ENCODE measurements around the gene TOB2.

The TOB2 gene, protein sequence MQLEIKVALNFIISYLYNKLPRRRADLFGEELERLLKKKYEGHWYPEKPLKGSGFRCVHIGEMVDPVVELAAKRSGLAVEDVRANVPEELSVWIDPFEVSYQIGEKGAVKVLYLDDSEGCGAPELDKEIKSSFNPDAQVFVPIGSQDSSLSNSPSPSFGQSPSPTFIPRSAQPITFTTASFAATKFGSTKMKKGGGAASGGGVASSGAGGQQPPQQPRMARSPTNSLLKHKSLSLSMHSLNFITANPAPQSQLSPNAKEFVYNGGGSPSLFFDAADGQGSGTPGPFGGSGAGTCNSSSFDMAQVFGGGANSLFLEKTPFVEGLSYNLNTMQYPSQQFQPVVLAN

DNA sequence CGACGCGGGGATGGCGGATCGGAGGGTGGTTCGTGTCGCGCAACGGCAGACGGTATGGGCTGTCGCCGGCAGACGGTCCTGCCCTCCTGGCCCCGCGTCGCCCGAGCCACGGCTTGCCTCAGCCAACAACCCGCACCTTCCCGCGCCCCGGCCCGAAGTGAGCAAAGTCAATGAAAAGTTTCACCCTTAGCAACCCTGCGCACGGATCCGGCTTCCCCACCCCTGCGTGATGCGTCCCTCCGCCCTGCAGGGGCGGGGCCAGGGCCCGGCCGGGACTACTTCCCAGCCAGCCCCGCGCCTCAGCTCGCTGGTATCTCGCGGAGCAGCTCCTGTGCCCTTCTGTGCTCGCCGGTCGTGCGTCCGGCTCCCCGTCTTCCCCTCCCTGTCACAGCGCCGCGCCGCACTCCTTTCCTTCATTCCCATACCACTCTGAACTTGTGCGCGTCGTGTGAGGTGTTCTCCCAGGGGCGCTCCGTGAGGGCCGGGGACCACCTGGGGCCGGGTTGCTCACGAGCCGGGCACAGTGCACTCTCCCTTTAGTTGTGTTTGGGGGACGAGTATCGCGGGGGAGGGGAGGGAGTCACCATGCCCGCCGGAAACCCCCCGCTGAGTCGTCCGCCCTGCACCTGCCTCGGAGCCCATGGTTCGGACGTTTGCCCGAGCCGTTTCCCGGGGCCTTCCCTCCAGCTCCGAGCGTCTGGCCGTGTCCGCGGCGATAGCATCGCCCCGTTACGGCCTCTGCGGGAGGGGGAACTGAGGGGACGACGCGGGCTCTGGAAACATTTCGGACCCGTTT lies at the start of gene TOB2:
TSS of gene TOB2 (minus strand) at position 163 of the 796 bp plus-strand sequence. CDS start 9,456 bp downstream, outside the sequence.
- peak; percentile 97 for DNase-seq (ENCODE audit: low spot score)

- no peak for DNase-seq (ENCODE audit: low spot score)
Observed at GRCh38 chr22:41491374-41492100, 44.9 kb upstream of the TOB2 start.

DNA sequence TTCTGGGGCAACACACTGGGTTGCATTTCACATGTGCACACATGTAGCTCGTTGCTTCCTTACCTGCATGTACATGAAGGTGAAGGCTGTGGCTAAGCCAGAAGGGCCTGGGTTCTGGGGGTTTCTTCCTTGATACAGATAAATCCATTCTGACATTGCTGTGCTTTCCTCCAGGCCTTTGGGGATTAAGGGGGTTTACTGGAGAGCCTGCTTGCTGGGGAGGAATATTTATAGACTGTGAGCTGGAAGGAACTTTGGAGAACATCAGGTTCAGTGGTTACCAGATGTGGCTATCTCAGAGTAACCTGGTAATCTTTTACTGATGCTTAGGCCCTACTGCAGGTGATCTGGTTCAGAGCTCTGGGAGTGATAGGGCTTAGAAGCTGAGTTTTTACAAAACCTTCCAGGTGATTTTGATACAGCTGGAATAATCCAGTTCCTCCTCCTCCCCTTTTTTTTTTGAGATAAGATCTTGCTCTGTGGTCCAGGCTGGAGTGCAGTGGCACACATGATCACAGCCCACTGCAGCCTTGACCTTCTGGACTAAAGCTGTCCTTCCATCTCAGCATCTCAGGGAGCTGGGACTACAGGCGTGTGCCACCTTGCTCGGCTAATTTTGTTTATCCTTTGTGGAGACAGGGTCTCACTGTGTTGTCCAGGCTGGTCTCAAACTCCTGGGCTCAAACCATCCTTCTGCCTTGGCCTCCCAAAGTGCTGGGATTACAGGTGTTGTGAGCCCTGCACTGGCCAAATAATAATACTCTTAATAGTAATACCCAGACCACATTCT lies 42.2 kb upstream of the TOB2 start:
- DNase-seq (ENCODE audit: low spot score) = no peak

DNA sequence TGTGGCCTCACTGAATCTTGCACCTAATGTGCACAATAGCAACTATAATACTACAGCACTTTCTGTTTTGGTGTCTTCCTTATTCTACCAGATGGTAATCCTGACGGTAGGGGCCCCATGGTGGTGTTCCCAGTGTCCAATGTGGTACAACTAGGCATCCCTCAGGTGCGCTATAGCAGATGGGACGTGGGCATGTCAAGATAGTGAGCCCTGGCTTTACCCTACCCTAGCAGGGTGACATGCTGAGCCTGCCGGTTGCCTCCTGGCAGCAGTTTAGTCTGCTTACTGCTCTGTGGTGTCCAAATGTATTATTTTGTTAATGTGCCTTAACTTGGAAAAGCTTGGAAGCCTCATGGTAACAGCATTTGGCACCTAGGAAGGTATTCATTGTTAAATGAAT lies 41.5 kb upstream of the TOB2 start:
- DNase-seq (ENCODE audit: low spot score) = no peak

- no peak for DNase-seq (ENCODE audit: low spot score)
Observed at GRCh38 chr22:41487037-41487935, 40.7 kb upstream of the TOB2 start.

DNA sequence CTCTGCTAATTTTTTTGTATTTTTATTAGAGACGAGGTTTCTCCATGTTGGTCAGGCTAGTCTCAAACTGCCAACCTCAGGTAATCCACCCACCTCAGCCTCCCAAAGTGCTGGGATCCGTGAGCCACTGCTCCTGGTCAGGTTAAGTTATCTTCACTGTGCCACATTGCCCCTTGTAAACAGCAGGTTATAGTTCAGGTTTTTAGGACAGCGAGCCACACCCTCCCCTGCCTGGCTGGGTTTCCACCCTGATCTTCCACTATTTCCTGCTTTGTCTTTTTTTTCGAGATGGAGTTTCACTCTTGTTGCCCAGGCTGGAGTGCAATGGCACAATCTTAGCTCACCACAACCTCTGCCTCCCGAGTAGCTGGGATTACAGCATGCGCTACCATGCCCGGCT lies 38.4 kb upstream of the TOB2 start:
- no peak for DNase-seq (ENCODE audit: low spot score)

DNA sequence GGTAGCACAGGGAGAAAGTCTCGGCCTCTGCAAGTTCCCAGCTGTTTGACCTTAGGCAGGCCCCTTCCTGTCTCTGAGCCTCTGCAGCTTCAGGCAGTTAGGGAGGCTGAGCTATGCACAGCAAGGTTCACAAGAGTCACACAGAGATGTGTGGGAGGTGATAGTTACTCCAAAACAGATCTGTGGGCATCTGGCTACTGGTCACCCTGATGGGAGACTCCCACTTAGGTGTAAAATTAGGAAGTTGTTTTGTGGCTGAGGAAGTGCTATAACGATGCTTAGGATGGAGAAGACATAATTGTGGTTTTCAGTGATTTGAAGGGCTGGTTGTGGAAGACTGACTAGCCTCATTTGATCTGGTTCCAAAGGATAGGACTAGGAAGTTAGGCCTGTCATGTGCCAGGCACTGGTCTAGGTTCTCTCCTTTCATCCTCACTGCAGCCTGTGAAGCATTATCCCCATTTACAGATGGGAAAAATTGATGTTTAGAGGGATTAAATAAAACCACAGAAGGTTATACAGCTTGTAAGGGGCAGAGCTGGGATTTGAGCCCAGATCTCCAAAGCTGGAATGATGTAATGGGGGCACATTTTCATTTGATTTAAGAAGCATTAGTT lies 35.8 kb upstream of the TOB2 start:
- DNase-seq (ENCODE audit: low spot score) = no peak

- no peak for DNase-seq (ENCODE audit: low spot score)
Observed at GRCh38 chr22:41481925-41482318, 35.3 kb upstream of the TOB2 start.

- DNase-seq (ENCODE audit: low spot score) = no peak
Observed at GRCh38 chr22:41481131-41481830, 34.7 kb upstream of the TOB2 start.

DNA sequence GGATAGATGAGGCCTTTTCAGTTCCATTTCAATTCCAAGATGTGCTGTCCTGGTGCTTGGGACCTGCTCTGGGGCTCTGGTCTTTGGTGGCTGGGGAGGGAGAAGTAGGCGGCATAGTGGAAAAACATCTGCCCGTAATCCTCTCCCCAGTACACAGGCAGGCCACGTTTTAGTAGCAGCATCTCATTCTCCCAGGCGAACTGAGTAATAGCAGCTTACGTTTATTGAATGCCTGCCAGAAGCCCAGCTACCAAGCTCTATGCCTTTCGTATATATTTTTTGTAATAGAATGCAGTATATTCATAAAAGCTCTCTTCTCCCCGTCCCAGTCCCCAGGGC lies 33.8 kb upstream of the TOB2 start:
- no peak for DNase-seq (ENCODE audit: low spot score)

GRCh38 chr22:41479671-41480396 lies 33.2 kb upstream of the TOB2 start:
- peak; percentile 86 for DNase-seq (ENCODE audit: low spot score)

DNA sequence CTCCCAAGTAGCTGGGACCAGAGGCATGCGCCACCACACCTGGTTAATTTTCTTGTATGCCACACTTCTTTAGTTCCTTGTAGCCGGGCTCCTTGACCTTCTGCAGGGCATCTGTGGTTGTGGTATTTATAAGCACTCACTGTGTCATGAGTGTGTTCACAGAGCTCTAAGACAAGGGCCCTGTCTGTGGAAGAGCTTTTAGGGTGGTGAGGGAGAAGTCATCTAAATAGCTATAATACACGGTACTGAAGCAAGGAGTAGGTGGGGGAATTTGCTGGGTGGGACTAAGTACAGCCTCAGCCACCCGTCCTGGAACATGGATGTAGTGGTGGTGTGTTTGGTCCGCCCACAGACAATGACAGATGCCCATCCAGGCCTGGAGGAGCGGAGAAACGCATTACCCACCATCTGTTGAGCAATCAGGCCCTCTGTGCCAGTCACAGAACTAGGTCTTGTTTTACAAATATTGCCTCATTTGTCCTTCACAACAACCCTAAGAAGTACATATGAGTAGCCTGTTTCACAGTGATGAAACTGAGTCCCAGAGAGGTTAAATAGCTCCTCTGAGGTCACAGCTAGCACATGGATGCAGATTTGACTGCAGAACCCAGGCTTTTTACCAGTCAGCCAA lies 32.4 kb upstream of the TOB2 start:
- DNase-seq (ENCODE audit: low spot score) = no peak

DNA sequence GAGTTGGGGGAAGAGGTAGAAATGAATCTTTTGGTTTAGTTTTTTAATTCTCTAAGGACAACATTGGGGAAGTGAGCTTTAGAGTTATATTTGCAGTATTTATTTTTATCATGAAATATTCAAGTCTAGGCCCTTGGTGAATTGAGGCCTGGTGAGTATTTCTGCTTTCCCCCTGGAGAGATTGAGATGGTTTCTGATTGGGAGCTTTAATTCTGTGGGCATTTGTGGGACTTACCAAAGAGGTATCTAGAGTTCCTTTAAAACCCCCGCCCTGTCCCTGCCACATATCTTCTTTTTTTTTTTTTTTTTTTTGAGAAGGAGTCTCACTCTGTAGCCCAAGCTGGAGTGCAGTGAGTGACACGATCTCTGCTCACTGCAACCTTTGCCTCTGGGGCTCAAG lies 31.9 kb upstream of the TOB2 start:
- no peak for DNase-seq (ENCODE audit: low spot score)

DNA sequence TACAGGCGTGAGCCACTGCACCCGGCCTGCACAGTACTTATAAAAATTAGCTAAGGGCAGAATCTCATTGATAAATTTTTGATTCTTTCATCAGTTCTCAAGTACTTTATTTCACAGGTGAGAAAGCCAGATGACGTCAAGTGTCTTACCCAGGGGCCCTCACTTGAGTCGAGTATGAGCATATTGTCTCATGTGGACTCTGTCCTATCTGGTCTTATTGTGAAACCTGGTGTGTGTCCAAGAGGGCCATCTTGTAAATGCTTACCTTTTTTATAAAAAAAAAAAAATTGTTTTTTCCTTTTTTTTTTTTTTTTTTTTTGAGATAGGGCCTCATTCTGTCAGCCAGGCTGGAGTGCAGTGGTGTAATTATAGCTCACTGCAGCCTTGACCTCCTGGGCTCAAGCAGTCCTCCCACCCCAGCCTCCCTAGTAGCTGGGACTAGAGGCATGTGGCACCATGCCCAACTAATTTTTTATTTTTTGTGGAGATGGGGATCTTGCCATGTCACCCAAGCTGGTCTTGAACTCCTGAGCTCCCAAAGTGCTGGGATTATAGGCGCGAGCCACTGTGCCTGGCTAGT lies 28.4 kb upstream of the TOB2 start:
- DNase-seq (ENCODE audit: low spot score) = no peak

DNA sequence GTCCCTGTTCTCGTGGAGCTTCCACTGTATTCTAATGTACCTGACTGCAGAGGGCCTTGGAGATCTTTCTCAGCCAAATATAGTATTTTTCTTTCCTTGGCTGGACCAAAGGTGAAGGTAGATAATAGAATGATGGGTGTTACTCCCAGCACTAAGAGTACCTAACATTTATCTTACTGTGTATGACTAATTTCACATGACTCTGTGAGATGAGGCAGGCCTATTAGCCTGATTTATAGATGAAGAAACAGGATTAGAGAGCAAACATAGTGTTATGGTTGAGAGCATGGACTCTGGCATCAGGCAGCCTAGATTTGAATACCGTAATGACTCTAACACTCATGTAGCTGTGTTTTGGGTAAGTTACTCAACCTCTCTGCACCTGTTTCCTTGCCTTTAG lies 25.0 kb upstream of the TOB2 start:
- no peak for DNase-seq (ENCODE audit: low spot score)

- no peak for DNase-seq (ENCODE audit: low spot score)
Observed at GRCh38 chr22:41470886-41471285, 24.3 kb upstream of the TOB2 start.

DNA sequence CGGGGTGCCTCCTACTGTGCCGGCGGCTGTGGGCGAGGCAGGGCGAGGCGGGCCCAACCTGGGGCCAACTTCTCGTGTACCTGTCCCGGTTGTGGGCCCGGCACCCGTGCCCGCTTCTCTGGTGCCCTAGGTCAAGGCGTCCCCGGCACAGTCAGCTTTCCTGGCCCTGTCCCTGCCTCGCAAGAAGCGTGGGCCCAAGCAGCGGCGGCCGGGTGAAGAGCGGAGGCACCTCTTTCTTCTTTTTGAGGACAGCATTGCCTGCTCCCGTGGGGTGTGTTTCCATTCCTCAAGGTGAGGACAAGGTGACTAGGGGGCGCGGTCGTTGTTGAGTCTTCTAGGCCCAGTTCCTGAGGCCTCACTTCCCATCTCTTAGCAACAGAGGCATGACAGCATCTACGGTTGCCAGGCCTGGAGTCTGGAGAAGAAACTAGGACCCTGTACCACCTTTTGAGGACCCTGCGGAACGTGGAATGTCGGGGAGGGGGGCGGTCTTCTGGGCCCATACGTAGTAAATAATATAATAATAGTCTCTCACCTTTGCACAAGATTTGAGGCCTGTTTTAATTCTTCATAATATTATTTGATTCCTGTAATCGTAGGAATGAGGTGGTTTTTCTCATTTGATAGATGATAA lies 22.7 kb upstream of the TOB2 start:
- DNase-seq (ENCODE audit: low spot score) = no peak

Measured in putamen (tissue), 1 donor.